ENCODE measurements around the gene ASIC4. TPM values are rescaled to one million over a fixed set of nuclear protein-coding genes. Genes with fewer than 3 reads are reported as not detected.
A peak's percentile ranks its signal among the peaks of the same experiment; 100 is the strongest.

ASIC4 gene
- total and polyA plus RNA-seq, 2 of the 13 experiments (the other 11 are each of a cell fraction or from before 2014, with no cell fraction given), result 0.03 TPM; not detected in 1

DNA sequence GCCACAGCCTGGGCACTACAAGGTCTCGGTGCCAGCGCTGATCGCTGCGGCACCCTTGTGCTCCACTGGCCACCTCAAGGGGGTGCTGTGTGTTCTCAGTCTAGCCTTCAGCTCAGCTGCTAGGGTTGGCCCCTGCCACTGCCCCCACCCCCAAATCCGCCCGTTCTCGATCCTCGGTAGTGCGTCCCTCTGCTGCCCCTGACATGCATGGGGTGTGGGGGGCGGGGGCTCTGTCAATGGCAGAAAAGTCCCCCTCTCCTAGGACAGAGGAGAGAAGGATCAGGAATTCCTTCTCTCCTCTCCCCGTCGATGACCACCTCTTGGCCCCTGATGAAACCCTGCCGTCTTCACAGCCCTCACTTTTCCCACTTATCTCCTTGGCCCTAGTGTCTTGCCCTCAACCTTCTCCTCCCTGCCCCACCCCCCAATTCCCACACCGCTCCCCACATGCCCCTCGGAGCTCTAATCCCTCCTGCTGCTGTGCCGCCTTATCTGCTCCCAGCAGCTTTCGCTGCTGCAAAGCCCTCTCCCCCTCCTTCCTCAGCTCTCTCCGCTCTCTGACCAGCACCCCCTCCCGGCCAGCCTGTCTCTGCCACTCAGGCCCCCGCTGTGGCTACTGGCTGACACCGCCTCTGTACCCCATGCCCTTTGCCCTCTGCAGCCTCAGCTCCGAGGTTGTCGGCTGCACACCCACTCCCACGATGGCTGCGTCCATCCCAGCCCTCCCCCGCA is 4.3 kb upstream of the ASIC4 start (continued):
- TF ChIP-seq, protein P1, sequence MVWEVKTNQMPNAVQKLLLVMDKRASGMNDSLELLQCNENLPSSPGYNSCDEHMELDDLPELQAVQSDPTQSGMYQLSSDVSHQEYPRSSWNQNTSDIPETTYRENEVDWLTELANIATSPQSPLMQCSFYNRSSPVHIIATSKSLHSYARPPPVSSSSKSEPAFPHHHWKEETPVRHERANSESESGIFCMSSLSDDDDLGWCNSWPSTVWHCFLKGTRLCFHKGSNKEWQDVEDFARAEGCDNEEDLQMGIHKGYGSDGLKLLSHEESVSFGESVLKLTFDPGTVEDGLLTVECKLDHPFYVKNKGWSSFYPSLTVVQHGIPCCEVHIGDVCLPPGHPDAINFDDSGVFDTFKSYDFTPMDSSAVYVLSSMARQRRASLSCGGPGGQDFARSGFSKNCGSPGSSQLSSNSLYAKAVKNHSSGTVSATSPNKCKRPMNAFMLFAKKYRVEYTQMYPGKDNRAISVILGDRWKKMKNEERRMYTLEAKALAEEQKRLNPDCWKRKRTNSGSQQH (CRISPR knock-in tag; IDR thresholded peaks at IDR 0.05; ENCODE audit: low read depth), result no peak
- TF ChIP-seq ZFP90 (CRISPR knock-in tag; IDR thresholded peaks at IDR 0.05; ENCODE audit: borderline replicate concordance), result peak; percentile 75; the same call in 1 of the 2 replicates
- TF ChIP-seq MTF1 (CRISPR knock-in tag; IDR thresholded peaks at IDR 0.05), result no peak
- TF ChIP-seq SIX1 (CRISPR knock-in tag; IDR thresholded peaks at IDR 0.05; ENCODE audit: borderline replicate concordance), result no peak
- TF ChIP-seq, protein P2, sequence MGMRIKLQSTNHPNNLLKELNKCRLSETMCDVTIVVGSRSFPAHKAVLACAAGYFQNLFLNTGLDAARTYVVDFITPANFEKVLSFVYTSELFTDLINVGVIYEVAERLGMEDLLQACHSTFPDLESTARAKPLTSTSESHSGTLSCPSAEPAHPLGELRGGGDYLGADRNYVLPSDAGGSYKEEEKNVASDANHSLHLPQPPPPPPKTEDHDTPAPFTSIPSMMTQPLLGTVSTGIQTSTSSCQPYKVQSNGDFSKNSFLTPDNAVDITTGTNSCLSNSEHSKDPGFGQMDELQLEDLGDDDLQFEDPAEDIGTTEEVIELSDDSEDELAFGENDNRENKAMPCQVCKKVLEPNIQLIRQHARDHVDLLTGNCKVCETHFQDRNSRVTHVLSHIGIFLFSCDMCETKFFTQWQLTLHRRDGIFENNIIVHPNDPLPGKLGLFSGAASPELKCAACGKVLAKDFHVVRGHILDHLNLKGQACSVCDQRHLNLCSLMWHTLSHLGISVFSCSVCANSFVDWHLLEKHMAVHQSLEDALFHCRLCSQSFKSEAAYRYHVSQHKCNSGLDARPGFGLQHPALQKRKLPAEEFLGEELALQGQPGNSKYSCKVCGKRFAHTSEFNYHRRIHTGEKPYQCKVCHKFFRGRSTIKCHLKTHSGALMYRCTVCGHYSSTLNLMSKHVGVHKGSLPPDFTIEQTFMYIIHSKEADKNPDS (CRISPR knock-in tag; IDR thresholded peaks at IDR 0.05), result peak; percentile 69; the same call in 1 of the 2 replicates
- no peak for TF ChIP-seq ZFP37 (CRISPR knock-in tag; IDR thresholded peaks at IDR 0.05; ENCODE audit: borderline replicate concordance)
- peak; percentile 92 for TF ChIP-seq HNRNPL (IDR thresholded peaks at IDR 0.05; ENCODE audit: low read depth, low read length)
- TF ChIP-seq KDM5B (CRISPR knock-in tag; IDR thresholded peaks at IDR 0.05; ENCODE audit: borderline replicate concordance), result peak; percentile 63; the same call in 1 of the 2 replicates
- peak; percentile 69; the same call in 1 of the 2 replicates for TF ChIP-seq ZNF430 (CRISPR knock-in tag; IDR thresholded peaks at IDR 0.05)
- TF ChIP-seq, protein P3, sequence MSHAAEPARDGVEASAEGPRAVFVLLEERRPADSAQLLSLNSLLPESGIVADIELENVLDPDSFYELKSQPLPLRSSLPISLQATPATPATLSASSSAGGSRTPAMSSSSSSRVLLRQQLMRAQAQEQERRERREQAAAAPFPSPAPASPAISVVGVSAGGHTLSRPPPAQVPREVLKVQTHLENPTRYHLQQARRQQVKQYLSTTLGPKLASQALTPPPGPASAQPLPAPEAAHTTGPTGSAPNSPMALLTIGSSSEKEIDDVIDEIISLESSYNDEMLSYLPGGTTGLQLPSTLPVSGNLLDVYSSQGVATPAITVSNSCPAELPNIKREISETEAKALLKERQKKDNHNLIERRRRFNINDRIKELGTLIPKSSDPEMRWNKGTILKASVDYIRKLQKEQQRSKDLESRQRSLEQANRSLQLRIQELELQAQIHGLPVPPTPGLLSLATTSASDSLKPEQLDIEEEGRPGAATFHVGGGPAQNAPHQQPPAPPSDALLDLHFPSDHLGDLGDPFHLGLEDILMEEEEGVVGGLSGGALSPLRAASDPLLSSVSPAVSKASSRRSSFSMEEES (CRISPR knock-in tag; IDR thresholded peaks at IDR 0.05), result 0 out of 2 replicates have a peak, but pooled peaks have one; percentile 6
- no peak for TF ChIP-seq ZFP82 (CRISPR knock-in tag; IDR thresholded peaks at IDR 0.05; ENCODE audit: borderline replicate concordance)
- TF ChIP-seq REPIN1 (CRISPR knock-in tag; IDR thresholded peaks at IDR 0.05; ENCODE audit: borderline replicate concordance, low read depth), result no peak
- TF ChIP-seq ZNF761 (CRISPR knock-in tag; conservative IDR thresholded peaks at IDR 0.05), result peak; percentile 29; the same call in 1 of the 2 replicates
- no peak for TF ChIP-seq CCDC6 (CRISPR knock-in tag; IDR thresholded peaks at IDR 0.05)
- TF ChIP-seq FLYWCH1 (CRISPR knock-in tag; IDR thresholded peaks at IDR 0.05), result no peak
- TF ChIP-seq, protein P4, sequence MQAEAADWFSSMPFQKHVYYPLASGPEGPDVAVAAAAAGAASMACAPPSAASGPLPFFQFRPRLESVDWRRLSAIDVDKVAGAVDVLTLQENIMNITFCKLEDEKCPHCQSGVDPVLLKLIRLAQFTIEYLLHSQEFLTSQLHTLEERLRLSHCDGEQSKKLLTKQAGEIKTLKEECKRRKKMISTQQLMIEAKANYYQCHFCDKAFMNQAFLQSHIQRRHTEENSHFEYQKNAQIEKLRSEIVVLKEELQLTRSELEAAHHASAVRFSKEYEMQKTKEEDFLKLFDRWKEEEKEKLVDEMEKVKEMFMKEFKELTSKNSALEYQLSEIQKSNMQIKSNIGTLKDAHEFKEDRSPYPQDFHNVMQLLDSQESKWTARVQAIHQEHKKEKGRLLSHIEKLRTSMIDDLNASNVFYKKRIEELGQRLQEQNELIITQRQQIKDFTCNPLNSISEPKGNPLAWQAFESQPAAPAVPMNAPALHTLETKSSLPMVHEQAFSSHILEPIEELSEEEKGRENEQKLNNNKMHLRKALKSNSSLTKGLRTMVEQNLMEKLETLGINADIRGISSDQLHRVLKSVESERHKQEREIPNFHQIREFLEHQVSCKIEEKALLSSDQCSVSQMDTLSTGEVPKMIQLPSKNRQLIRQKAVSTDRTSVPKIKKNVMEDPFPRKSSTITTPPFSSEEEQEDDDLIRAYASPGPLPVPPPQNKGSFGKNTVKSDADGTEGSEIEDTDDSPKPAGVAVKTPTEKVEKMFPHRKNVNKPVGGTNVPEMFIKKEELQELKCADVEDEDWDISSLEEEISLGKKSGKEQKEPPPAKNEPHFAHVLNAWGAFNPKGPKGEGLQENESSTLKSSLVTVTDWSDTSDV (CRISPR knock-in tag; IDR thresholded peaks at IDR 0.05), result 0 out of 2 replicates have a peak, but pooled peaks have one; percentile 48
- no peak for TF ChIP-seq ZNF615 (CRISPR knock-in tag; IDR thresholded peaks at IDR 0.05; ENCODE audit: borderline replicate concordance)
- TF ChIP-seq MTF2 (CRISPR knock-in tag; IDR thresholded peaks at IDR 0.05; ENCODE audit: borderline replicate concordance), result peak; percentile 90; the same call in 1 of the 2 replicates
- 0 out of 2 replicates have a peak, but pooled peaks have one; percentile 20 for TF ChIP-seq ZMYM3 (CRISPR knock-in tag; IDR thresholded peaks at IDR 0.05)
- TF ChIP-seq EEA1 (CRISPR knock-in tag; IDR thresholded peaks at IDR 0.05; ENCODE audit: borderline replicate concordance), result peak; percentile 87

Data from HepG2 (cell line).